ENCODE measurements around the gene MTA1. TPM values are rescaled to one million over a fixed set of nuclear protein-coding genes. Genes with fewer than 3 reads are reported as not detected.

MTA1 gene
- total RNA-seq, 4 donors from 2014 or later = 62.9 to 218 (median 108) TPM

DNA sequence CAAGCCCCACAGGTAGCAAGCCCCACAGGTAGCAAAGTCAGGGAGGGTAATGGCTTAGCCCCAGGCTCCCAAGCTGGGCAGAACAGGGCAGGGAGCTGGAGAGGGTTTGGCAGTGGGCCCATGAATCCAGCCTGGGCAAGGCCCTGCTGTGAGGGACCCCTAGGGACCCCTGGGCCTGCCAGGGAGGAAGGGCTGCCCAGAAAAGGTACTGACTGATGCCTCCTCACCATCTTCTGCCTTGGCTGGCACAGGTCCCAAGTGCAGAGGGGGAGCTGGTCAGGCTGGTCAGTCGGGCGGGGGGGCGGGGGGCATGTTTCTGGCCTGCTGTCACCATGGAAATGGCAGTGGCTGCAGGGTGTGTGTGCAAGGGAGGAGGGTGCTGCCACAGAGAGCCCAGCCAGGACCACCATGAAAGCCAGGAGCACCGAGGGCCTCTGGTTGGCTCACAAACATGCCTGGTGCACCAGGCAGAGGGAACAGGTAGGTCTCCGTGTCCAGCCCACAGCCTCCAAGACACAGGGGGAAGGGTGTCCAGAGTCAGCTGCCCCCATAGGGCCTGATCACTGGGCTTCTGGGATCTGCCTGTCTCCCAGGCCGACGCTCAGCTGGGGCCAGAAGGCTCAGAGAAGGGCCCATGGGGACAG is 53.5 kb downstream of the MTA1 start:
- TF ChIP-seq CTCF (IDR thresholded peaks at IDR 0.05) (no peak), POLR2A (IDR thresholded peaks at IDR 0.05) (no peak)
- intact Hi-C loops (cut with DNase I; ENCODE audit: low total_unique reads) = no loop called here

DNA sequence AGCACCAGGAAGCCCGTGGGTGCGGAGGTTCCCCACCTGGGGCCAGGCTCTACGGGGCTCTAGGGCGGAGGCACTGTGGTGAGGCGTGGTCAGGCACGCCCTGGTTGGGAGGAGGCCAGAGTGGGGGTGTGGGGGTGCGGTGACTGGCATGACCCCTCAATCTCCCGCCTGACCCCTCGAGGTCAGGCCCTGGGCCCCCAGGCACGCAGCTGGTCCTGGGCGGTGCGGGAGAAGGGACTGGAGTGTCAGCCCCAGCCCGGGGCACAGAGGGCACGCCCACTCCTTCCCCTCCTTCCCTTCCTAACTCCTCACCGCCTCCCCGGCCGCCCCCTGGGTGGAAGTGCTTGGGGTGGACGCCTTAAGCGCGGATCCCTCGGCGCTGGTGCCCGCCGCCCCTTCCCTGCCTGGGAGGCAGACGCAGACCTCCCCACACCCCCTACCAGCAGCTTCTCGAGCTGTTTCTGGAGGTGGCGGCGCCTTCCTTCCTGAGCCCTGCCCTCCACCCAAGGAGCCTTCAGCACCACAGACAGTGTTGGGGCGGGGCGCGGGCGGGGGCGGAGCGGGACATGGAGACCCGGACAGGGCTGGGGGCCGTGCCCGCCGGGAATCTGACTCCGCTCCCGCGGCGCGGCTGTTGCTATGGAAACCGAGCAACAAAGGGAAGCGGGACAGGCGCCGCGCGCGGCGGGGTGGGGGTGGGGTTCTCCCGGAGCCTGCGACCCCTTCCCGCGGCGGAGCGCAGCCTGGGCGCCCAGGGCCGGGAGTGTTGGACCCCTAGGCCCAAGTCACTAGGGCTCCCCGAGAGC is 54.3 kb downstream of the MTA1 start:
- Histone ChIP-seq H3K4me1 (peaks cover 0 to 44% of the 10 kb centered on the region in 2 donors), H3K27ac (peak overlapping the region; percentile 72 to 79), H3K9me3 (no peaks in the 10 kb centered on the region), H3K4me3 (peak overlapping the region; percentile 54 to 57), H3K36me3 (no peaks in the 10 kb centered on the region), H3K27me3 (no peaks in the 10 kb centered on the region)
- DNase-seq = peak; percentile 87 to 89
- intact Hi-C loops (cut with DNase I; ENCODE audit: low total_unique reads) = no loop called here
- TF ChIP-seq POLR2A (IDR thresholded peaks at IDR 0.05) (no peak), CTCF (IDR thresholded peaks at IDR 0.05) (no peak)

More for the DNA sequence above, 53.5 kb downstream of the MTA1 start:
- H3K4me3 ChIP-seq = peak overlapping the region in 1 of 2 donors; percentile 57
- no peak for DNase-seq
- H3K27me3 ChIP-seq = no peaks in the 10 kb centered on the region
- H3K9me3 ChIP-seq = no peaks in the 10 kb centered on the region
- peak overlapping the region; percentile 72 to 79 for H3K27ac ChIP-seq
- no peaks in the 10 kb centered on the region for H3K36me3 ChIP-seq
- H3K4me1 ChIP-seq = peaks cover 0 to 45% of the 10 kb centered on the region in 2 donors

DNA sequence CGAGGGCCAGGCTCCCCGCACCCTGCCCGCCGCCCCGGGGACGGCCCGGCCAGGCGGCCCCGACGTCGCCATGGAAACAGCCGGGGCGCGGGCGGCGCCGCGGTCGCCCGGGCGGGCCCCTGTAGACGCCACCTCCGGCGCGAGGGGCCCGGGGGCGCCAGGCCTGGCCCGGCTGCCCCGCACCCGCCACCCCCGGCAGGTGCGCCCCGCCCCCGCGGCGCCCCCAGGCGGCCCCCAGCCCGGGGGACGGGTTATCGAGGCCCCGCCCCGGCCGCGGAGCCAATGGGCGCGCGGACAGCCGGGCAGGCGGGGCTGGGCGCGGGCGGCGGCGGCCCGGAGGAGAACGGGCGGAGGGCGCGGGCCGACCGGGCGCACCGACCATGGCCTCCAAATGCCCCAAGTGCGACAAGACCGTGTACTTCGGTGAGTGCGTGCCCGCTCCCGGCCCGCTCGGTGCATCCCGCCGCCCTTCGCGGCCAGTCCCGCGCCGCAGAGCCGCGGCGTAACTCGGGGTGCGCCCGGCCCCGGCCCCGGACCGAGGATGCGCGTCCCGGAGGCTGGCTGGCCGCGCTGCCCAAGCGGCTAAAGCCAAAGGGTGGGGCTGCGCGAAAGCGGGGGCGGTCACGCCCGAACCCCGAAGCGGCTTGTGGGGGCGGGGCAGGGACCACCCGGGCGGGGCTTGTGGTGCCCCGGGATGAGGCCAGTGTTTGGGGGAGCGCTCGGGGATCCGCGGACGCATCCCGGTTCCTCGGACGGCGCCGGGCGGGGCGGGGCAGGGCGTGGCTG is 55.0 kb downstream of the MTA1 start, which contains the start of gene CRIP2:
TSS of gene CRIP2 (plus strand) at position 339 of the 786 bp plus-strand sequence. CDS start at position 381, 42 bp downstream.
- Histone ChIP-seq H3K4me1 (peaks cover 0 to 40% of the 10 kb centered on the region in 2 donors), H3K36me3 (no peaks in the 10 kb centered on the region), H3K27me3 (no peaks in the 10 kb centered on the region), H3K27ac (peak within 1 kb of the TSS; percentile 76 to 79), H3K4me3 (peak within 1 kb of the TSS; percentile 54 to 57), H3K9me3 (no peaks in the 10 kb centered on the region)
- intact Hi-C loops (cut with DNase I; ENCODE audit: low total_unique reads) = no loop called here
- TF ChIP-seq POLR2A (IDR thresholded peaks at IDR 0.05) = peak; percentile 42 to 83
- no peak for TF ChIP-seq CTCF (IDR thresholded peaks at IDR 0.05)
- DNase-seq = peak in 1 of 2 donors; percentile 47

DNA sequence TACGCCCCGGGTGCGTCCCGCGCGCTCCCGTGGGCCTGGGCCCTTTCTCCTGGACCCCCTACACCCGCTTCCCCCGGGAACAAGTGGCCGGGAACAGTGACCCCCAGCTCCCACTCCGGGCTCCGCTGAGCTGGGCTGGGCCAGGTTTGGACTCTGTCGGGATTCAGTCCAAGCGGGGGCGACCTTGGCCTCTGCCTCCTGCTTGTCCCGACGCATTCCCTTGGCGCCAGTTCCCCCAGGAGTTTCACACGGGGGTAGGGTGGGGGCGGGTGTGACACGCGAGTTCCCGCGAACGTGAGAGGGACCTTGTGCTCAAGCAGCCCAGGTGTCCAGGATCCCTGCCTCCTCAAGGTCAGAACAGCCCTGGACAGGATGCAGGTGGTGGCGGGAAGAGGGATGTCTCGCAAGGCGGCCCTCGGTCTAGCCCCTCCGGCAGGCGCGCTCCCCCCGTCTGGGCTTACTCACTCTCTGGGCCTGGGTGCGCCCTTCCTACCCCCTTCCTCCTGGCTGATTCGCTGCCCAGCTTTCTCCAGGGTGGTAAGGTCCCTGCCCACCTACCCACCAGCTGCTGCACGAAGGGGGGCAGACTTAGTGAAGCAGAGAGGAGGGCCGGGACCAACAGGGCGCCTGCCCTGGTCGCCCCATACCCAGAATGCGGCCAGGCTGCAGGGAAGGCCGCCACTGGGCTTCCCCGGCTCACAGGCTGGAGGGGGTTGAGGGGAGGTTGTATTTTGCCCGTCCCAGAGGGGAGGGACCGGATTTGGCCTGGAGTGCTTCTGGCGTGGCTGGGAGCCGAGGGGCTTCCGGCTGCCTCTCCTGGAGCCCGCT is 55.9 kb downstream of the MTA1 start:
- intact Hi-C loops (cut with DNase I; ENCODE audit: low total_unique reads) = no loop called here
- TF ChIP-seq CTCF (IDR thresholded peaks at IDR 0.05) = no peak
- no peak for TF ChIP-seq POLR2A (IDR thresholded peaks at IDR 0.05)
- Histone ChIP-seq H3K36me3 (no peaks in the 10 kb centered on the region), H3K4me1 (peaks cover 0 to 43% of the 10 kb centered on the region in 2 donors), H3K27ac (peak overlapping the region; percentile 76 to 79), H3K27me3 (no peaks in the 10 kb centered on the region), H3K4me3 (peak overlapping the region; percentile 49 to 57), H3K9me3 (no peaks in the 10 kb centered on the region)
- DNase-seq = peak; percentile 54 to 57

Data from uterus (tissue), 4 donors.